NCI-H2227 treated with DMSO at 0.1 percent for 48 hours (cell line): ENCODE measurements around the gene PHYHD1.

ENCODE experiments used
- DNase-seq: peaks from one replicate; lab custom pipeline; 2025; lab: John Stamatoyannopoulos, UW

PHYHD1 gene

DNA sequence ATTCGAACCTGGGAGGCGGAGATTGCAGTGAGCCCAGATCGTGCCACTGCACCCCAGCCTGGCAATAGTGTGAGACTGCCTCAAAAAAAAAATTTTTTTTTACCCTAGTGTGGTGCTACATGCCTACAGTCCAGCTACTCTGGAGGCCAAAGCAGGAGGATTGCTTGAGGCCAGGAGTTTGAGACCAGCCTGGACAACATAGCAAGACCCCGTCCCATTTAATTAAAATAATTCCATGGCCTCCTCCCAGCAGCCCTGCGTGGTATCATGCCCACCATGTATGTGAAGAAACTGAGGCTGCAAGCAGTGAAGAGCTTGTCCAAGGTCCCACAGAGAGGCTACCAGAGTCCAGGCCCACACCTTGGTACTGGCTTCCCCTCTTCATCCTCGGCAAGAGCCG is 19.4 kb upstream of the PHYHD1 start:
- no peak for DNase-seq

DNA sequence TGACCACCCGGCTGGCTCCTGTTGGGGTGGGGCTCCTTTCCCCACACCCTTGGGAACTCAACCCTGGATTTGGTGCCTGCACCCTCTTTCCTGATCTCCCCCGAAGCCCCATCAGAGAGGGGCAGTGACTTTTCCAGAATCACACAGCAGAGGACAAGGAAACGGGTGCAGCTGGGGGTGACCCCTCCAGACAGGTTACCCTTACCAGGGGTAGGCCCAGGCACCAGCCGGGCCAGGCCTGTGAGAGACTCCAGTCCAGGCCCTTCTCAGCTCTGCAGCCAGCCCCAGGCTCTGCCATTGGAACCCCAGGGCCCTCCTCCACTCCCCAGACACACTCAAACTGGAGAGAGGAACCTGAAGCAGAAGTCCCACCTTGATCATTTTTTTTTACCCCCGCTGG is 19.0 kb upstream of the PHYHD1 start:
- no peak for DNase-seq

DNA sequence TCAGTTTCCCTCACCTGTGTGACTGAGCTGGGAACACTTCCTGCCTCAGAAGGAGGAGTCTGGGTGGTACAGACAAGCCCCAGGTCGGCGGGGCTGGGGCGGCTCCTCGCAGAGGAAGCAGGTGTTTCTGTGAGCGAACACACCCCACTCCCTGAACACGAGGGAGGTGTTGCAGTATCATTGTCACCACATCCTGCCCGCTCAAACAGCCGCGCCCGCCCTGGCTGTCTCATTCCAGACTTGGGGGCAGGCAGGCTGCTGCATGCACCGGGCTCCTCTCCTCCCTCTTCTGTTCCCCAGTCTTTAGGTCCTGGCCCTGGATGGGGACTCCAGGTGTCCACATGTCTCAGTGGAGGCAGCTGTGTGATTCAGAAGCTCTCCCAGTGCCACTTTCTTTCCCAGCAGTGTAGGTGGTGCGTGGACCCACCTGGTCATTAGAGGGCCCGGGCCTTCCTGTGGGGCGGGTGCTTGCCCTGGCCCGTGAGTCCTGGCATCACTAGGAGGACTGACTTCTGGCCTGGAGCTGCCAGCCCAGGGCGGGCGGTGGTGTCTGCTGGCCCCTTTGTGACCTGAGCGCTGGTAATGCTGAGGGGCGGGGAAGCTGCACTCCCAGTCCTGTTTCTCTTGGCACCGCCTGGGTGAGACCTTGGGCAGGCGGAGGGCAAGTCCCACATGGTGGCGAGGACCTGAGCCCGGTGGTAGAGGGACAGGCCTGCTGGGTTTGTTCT is 18.3 kb upstream of the PHYHD1 start:
- DNase-seq = no peak

DNA sequence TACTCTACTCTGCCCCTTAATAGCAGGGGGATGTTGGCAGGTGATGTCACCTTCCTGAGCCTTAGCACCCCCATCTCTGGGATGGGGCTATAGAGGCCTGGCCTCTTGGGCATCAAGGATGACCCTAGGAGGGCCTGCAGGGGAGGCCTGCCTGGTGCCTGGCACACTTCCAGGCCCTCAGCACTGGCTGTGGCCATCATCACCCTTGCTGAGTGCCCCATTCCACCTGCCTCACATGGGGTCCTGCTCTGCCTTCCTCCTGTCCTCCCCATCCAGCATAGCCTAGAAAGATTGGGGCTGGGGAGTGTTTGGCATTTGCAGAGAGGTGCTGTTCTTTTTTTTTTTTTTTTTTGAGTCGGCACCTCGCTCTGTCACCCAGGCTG is 17.7 kb upstream of the PHYHD1 start:
- DNase-seq = no peak

DNA sequence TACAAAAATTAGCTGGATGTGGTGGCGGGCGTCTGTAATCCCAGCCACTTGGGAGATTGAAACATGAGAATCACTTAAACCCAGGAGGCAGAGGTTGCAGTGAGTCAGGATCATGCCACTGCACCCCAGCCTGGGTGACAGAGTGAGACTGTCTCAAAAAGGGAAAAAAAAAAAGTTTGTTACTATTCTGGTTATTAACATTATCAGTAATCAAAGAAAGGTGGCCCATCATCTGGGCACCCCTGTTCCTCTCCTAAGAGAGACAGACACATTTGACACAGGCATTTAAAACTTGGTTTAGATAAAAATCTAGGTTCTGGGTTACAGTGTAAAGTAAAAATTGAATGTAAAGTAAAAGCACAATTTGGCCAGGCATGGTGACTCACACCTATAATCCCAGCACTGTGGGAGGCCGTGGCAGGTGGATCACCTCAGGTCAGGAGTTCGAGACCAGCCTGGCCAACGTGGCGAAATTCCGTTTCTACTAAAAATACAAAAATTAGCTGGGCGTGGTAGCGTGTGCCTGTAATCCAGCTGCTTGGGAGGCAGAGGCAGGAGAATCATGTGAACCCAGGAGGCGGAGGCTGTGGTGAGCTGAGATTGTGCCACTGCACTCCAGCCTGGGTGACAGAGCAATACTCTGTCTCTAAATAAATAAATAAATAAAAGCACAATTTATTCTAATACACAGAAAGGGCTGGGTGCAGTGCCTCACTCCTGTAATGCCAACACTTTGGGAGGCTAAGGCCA is 16.7 kb upstream of the PHYHD1 start:
- no peak for DNase-seq

DNA sequence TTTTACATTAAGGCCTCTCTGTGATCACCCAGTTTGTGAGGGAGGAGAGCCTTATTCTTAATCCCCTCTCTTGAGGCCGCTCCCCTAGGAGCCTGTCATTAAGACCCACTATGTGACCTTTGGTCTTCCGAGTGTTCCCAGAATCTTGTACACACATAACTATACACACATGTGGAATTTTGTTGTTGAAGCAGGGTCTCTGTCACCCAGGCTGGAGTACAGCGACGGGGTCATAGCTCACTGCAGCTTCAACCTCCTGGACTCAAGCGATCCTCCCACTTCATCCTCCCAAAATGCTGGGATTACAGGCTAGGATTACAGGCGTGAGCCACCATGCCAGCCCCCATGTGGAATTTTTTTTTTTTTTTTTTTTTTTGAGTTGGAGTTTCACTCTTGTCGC is 14.8 kb upstream of the PHYHD1 start:
- no peak for DNase-seq

DNA sequence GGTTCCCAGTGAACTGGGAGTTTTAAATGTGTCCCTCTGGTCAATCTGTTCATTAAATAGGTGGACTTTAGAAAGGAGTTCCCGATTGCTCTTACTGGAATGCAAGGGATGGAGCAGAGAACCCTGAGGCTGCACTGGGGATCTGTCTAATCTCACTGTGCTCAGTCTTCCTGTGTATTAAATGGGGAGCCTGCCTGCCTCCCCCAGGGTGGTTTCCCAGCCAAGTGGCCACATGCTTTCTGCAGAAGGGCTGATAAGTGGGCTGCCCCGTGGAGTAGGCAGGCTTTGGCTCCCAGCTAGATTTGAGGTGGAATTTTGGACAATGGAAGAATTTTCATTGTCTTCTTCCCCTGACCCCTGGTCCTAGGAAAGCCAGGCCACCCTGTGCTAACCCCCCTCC is 14.0 kb upstream of the PHYHD1 start:
- DNase-seq = no peak

DNA sequence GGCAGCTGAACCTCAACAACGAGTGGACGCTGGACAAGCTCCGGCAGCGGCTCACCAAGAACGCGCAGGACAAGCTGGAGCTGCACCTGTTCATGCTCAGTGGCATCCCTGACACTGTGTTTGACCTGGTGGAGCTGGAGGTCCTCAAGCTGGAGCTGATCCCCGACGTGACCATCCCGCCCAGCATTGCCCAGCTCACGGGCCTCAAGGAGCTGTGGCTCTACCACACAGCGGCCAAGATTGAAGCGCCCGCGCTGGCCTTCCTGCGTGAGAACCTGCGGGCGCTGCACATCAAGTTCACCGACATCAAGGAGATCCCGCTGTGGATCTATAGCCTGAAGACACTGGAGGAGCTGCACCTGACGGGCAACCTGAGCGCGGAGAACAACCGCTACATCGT is 12.4 kb upstream of the PHYHD1 start:
- no peak for DNase-seq

DNA sequence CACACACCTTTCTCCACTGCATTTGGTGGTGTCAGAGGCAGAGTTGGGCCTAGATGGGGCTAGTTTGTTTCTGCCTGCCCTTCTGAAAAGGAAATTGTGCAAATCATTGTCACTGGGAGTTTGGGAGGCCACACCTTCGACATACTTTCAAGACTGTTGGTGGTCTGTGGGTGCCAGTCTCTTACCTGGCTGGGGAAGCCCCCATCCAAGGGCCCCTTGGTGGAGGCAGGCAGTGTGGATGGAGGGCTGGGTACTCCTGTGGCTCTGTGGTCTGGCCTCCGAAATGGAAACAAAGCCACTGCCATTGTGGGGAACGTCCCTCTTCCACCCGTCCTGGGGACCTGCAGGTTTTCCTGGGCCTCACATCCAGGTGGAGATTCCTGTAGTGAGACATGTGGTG is 10.9 kb upstream of the PHYHD1 start:
- no peak for DNase-seq

DNA sequence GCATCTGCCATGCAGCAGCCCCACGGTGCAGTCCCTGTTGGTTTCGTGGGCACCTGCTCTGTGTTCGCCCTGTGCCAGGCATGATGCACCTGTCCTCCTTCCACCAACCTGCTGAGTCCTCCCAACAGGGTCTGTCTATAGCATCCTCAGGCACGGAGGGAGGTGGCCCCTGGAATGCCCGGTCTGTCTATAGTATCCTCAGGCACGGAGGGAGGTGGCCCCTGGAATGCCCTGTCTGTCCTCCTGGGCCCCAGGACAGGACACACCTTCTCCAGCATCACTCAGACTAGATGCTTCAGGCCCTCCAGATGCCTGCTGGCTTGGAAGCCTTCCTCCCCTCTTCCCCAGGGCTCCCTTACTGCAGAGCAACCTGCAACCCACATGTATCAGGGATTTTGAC is 9.9 kb upstream of the PHYHD1 start:
- DNase-seq = no peak

DNA sequence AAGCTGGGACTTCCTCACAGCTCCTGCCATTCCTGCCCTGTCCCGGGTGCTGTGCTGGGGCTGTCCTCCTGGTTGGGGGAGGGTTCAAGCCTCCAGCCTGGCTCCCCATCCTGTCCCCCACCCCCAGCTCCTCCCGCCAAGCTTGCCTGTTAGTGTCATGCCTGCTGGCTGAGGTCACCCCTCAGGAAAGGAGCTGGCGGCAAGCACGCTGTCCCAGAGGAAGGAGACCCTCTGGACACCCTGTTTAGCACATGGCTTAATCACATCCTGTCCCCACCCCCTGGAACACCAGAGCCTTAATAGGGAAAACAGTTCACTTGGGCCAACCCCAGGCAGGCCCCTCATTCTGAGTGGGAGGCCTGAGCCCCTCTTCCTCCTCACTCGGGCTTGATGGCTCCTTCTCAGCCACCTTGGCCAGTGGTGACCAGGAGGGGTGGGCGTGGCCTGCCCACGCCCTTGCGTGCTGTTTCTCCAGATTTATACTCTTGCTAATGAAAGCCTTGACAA is 9.2 kb upstream of the PHYHD1 start:
- no peak for DNase-seq

DNA sequence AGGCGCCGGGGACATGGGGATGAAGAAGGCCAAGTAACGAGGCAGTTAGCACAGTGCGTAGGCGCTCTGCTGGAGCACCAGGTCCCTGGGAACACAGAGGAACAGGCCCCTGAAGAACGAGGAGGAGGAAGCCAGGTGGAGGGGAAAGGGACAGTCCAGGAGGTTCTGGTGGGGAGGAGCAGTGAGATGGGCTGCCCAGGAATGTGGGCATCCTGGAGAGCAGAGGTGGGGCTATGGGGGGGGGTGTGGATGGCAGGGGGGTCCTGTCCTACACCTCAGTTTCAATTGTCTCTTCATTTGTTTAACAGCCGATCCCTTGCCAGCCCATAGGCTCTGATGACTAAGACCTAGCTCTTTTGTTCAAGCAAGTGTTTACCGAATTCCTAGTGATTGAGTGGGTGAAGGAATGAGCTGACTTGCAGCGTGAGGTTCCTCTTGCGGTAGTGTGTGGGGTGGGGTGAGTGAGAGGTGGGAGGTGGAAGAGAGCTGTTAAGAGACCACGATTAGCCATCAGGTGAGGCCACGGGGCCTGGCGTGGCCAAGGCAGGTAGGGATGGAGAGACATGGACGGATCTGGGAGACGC is 8.4 kb upstream of the PHYHD1 start:
- no peak for DNase-seq

DNA sequence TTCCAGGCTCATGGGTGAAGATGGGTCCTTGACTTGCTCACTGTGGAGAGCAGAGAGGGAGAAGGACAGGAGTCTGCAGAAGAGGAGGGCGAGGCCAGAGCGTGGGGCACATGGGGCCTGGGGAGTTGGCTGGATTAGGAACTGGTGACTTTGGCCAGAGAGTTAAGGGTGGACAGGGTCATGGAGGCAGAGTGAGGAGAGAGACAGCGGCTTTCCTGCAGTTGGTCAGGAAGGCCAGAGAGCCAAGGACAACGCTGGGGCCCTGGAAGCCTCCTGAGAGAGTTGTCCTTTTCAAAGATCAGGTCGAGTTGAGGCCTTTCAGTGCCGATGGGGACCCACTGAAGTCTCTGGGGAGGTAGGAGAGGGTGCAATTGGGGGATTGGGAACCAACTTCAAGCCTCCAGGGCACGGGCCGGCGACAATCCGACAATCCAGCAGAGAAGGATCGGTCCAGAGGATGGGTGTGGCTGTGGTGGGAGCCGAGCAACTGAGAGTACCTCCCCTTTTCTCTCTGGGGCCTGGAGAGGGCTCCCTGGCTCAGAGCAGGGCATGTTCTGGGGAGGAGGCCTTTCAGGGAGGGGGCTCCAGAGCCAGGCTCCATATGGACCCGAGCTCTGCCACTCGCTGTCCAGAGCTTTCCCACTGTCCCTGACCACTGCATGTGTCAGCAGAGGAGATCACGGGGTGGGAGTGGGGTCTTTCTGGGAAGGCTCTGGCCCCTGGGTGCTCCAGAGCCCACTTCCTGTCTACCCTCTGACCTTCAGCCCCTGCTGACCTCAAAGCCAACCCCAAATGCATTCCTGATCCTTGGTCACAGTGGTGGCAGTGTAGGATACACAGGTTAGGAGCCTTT is 7.5 kb upstream of the PHYHD1 start:
- no peak for DNase-seq

DNA sequence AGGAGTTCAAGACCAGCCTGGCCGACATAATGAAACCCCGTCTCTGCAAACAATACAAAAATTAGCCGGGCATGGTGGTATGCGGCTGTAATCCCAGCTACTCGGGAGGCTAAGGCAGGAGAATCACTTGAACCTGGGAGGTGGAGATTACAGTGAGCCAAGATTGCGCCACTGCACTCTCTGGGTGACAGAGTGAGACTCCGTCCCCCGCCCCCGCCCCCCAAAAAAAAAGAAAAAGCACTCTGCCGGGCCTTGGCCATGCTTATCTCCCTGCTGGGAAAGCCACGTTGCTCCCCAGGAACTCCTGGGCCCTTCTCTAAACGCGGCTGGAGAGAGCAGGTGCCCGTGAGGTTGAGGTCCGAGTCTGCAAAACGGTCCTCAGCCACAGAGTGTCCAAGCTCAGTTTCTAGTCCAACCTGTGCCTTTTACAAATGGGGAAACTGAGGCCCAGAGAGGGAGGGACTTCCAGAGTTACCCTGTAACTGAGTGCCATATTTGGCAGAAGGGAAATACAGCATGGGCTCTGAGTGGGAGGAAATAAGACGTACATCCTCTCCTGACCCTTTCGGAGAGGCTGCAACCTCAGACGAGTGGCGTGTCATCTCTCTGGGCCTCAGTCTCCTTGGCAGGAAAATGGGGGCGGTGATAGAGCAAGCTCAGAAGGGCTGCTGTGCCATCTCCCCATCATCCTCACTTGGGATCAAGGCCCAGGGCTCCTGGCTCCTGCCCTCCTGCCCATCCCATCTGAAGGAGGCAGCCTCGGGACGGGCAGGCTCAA is 6.6 kb upstream of the PHYHD1 start:
- DNase-seq = no peak

DNA sequence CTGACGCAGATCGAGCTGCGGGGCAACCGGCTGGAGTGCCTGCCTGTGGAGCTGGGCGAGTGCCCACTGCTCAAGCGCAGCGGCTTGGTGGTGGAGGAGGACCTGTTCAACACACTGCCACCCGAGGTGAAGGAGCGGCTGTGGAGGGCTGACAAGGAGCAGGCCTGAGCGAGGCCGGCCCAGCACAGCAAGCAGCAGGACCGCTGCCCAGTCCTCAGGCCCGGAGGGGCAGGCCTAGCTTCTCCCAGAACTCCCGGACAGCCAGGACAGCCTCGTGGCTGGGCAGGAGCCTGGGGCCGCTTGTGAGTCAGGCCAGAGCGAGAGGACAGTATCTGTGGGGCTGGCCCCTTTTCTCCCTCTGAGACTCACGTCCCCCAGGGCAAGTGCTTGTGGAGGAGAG is 4.6 kb upstream of the PHYHD1 start:
- DNase-seq = no peak

DNA sequence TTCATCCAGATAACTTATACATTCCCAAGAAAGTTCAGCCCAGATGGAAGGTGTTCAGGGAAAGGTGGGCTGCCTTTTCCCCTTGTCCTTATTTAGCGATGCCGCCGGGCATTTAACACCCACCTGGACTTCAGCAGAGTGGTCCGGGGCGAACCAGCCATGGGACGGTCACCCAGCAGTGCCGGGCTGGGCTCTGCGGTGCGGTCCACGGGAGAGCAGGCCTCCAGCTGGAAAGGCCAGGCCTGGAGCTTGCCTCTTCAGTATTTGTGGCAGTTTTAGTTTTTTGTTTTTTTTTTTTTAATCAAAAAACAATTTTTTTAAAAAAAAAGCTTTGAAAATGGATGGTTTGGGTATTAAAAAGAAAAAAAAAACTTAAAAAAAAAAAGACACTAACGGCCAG is 4.0 kb upstream of the PHYHD1 start:
- no peak for DNase-seq

DNA sequence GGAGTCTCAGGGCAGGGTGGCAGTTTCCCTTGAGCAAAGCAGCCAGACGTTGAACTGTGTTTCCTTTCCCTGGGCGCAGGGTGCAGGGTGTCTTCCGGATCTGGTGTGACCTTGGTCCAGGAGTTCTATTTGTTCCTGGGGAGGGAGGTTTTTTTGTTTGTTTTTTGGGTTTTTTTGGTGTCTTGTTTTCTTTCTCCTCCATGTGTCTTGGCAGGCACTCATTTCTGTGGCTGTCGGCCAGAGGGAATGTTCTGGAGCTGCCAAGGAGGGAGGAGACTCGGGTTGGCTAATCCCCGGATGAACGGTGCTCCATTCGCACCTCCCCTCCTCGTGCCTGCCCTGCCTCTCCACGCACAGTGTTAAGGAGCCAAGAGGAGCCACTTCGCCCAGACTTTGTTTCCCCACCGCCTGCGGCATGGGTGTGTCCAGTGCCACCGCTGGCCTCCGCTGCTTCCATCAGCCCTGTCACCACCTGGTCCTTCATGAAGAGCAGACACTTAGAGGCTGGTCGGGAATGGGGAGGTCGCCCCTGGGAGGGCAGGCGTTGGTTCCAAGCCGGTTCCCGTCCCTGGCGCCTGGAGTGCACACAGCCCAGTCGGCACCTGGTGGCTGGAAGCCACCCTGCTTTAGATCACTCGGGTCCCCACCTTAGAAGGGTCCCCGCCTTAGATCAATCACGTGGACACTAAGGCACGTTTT is 3.5 kb upstream of the PHYHD1 start:
- DNase-seq = no peak

DNA sequence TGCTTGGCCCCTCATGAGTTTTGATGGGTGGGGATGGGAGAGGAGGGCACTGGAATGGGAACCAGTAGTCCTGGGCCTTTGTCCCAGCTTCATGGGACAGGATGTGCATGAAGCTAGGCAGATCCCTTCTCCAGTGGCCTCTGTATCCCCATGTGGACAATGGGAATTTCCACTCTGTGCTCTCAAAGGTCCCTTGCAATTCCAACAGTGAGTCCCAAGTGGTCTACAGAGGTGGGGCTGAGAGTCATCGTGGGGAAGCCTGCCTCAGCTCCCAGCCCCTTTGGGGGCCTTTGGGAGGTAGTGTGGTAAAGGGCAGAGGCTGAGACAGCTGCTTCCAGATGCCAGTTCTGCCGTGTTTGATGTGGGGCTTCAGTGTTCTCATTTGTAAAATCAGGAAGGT is 1.9 kb upstream of the PHYHD1 start:
- DNase-seq = no peak

DNA sequence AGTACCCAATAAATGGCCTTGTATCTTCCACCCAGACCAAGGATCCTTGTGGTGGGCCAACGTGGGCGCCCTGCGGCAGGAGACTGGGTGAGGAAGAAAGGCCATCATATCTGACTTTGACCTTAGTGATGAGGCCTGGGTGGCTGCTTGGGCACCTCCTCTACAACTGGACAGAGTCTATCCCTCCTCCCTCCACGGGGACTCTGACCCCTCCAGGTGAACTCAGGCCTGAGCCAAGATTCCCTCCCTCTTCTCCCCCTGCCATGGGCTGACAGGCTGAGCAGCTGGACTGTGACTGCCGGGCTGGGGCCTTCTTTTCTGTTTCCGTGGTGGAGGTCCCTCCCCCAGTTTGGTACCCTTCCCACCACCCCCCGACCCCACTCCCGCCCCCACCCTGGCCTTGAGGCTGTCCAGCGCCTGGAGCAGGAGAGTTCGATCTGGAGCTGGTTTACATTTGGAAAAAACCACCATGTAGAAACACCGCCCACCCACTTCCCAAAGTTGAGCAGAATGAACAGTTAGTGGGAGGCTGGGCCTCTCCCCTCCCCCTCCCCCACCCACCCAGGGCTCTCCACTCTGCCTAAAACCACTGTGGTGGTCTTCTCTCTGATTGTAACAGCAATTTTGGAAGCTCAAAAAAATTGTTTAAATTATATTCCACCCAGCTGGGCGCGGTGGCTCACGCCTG is 1.2 kb upstream of the PHYHD1 start:
- DNase-seq = no peak
